Caco-2 (cell line): ENCODE data around the gene PDXDC1. TPM values are rescaled to one million over a fixed set of nuclear protein-coding genes. Genes with fewer than 3 reads are reported as not detected.
A peak's percentile ranks its signal among the peaks of the same experiment; 100 is the strongest.

ENCODE experiments used
- BruUV-seq: library from RNA; stranded (reverse); fragments of 400-500 nt; replicated peaks from 2 replicates; lab custom pipeline; 2021; lab: Mats Ljungman, UMichigan
- CTCF ChIA-PET: fragments of 300-600 bp; sonication (Branson Sonifier 250); formaldehyde crosslinking; loops from one replicate; lab custom pipeline; 2022; ENCODE audit warnings: antibody characterized with exemption; lab: Charles Lee
- POLR2A ChIA-PET: fragments of 300-600 bp; sonication (Branson Sonifier 250); formaldehyde crosslinking; loops from one replicate; lab custom pipeline; 2022; ENCODE audit warnings: antibody characterized with exemption; lab: Charles Lee
- DNase-seq, 2 experiments: peaks; one replicate each; pipeline versions ENCODE4 v3.0.0 to v3.0.0-alpha.2; 2020 to 2022
- H3K27me3 ChIP-seq: replicated peaks from 2 replicates; pipeline ENCODE4 v1.6.0; 2011; ENCODE audit warnings: low read length; ENCODE audit not compliant: control insufficient read depth, insufficient read depth
- H3K36me3 ChIP-seq: 2 replicates; pipeline ENCODE4 v1.5.1; 2011; ENCODE audit warnings: low read length; ENCODE audit not compliant: control insufficient read depth, insufficient read depth
- H3K4me1 ChIP-seq: fragments of 250-450 bp; sonication (Bioruptor Pico); 2 replicates; pipeline ENCODE4 v1.5.1; 2020; ENCODE audit warnings: mild to moderate bottlenecking
- H3K4me3 ChIP-seq: 2 replicates; pipeline ENCODE4 v1.5.1; 2011; ENCODE audit warnings: low read depth, mild to moderate bottlenecking, control low read depth, low read length
- H3K9me3 ChIP-seq: fragments of 250-450 bp; sonication (Bioruptor Pico); 2 replicates; pipeline ENCODE4 v1.5.1; 2020; ENCODE audit warnings: mild to moderate bottlenecking, moderate library complexity
- H3K27ac Mint-ChIP-seq: one replicate; pipeline ENCODE4 v1.8.0; 2022; ENCODE audit warnings: mixed read lengths; ENCODE audit not compliant: unreplicated experiment
- H3K27me3 Mint-ChIP-seq: one replicate; pipeline ENCODE4 v1.8.0; 2022; ENCODE audit warnings: mixed read lengths; ENCODE audit not compliant: insufficient read depth, unreplicated experiment
- H3K36me3 Mint-ChIP-seq: one replicate; pipeline ENCODE4 v1.8.0; 2022; ENCODE audit warnings: mild to moderate bottlenecking, mixed read lengths; ENCODE audit not compliant: insufficient read depth, unreplicated experiment
- H3K4me1 Mint-ChIP-seq: one replicate; pipeline ENCODE4 v1.8.0; 2022; ENCODE audit warnings: low read depth, mixed read lengths; ENCODE audit not compliant: unreplicated experiment
- H3K4me3 Mint-ChIP-seq: one replicate; pipeline ENCODE4 v1.8.0; 2022; ENCODE audit warnings: mild to moderate bottlenecking, moderate library complexity, mixed read lengths; ENCODE audit not compliant: unreplicated experiment
- H3K9me3 Mint-ChIP-seq: one replicate; pipeline ENCODE4 v1.8.0; 2022; ENCODE audit warnings: mixed read lengths; ENCODE audit not compliant: unreplicated experiment
- CTCF ChIP-seq, 2 experiments: fragments of 200-600 bp in 1 of 2; IDR thresholded peaks; 1 replicate in 1 of 2; 2 replicates in 1 of 2; pipeline versions ENCODE4 v1.5.1 to v1.8.0; 2011 to 2022; ENCODE audit warnings: antibody characterized with exemption in 1 of 2, control low read depth in 1 of 2, inconsistent platforms in 1 of 2, low read depth in 1 of 2, low read length in 1 of 2, mild to moderate bottlenecking in 1 of 2, moderate library complexity in 1 of 2; ENCODE audit not compliant: insufficient read depth in 1 of 2, severe bottlenecking in 1 of 2, unreplicated experiment in 1 of 2
- intact Hi-C: fragments of 100-400 bp; cut with micrococcal nuclease; formaldehyde crosslinking; loops from one replicate; pipeline ENCODE4 v1.10.0; 2022; ENCODE audit not compliant: unreplicated experiment
- total RNA-seq: library from RNA; stranded (reverse); gene quantifications from 2 replicates; pipeline ENCODE4 v1.2.3, GENCODE V29; 2022

The PDXDC1 gene
- total RNA-seq, 1 experiment from 2014 or later, result 139 TPM

GRCh38 chr16:15051387-15051951 lies 76.6 kb downstream of the PDXDC1 start:
- Histone ChIP-seq H3K4me3 (no peak overlapping the region), H3K4me1 (peaks cover 6% of the 10 kb centered on the region; the same call in 1 of the 2 replicates), H3K27me3 (no peaks in the 10 kb centered on the region), H3K9me3 (no peaks in the 10 kb centered on the region), H3K36me3 (no peaks in the 10 kb centered on the region)
- no peak for DNase-seq
- BruUV-seq, result no TSS peak
- Mint-ChIP-seq H3K9me3 (no peaks in the 10 kb centered on the region), H3K4me3 (no peak overlapping the region), H3K27ac (no peak overlapping the region), H3K36me3 (peaks cover 5% of the 10 kb centered on the region), H3K4me1 (peaks cover 6% of the 10 kb centered on the region), H3K27me3 (no peaks in the 10 kb centered on the region)
- CTCF ChIA-PET, result no interaction called here
- POLR2A ChIA-PET, result no interaction called here
- no peak for TF ChIP-seq CTCF (IDR thresholded peaks at IDR 0.05; ENCODE audit: insufficient read depth in 1 of 2, low read depth in 1 of 2, low read length in 1 of 2, severe bottlenecking in 1 of 2, unreplicated experiment in 1 of 2)
- intact Hi-C loops, result no loop called here

GRCh38 chr16:15052747-15053476 lies 78.1 kb downstream of the PDXDC1 start:
- intact Hi-C loops, result no loop called here
- no peaks in the 10 kb centered on the region for H3K27me3 Mint-ChIP-seq
- H3K27me3 ChIP-seq, result no peaks in the 10 kb centered on the region
- ChIA-PET POLR2A (no interaction called here), CTCF (no interaction called here)
- DNase-seq, result no peak
- H3K4me3 ChIP-seq, result no peak overlapping the region
- H3K36me3 Mint-ChIP-seq, result peaks cover 2% of the 10 kb centered on the region
- H3K9me3 ChIP-seq, result no peaks in the 10 kb centered on the region
- no peaks in the 10 kb centered on the region for H3K9me3 Mint-ChIP-seq
- no peak for TF ChIP-seq CTCF (IDR thresholded peaks at IDR 0.05; ENCODE audit: insufficient read depth in 1 of 2, low read depth in 1 of 2, low read length in 1 of 2, severe bottlenecking in 1 of 2, unreplicated experiment in 1 of 2)
- BruUV-seq, result no TSS peak
- no peaks in the 10 kb centered on the region for H3K36me3 ChIP-seq
- no peak overlapping the region for H3K27ac Mint-ChIP-seq
- H3K4me3 Mint-ChIP-seq, result no peak overlapping the region
- peaks cover 18% of the 10 kb centered on the region for H3K4me1 ChIP-seq
- H3K4me1 Mint-ChIP-seq, result peaks cover 17% of the 10 kb centered on the region

GRCh38 chr16:15053904-15054303 lies 79.1 kb downstream of the PDXDC1 start:
- H3K9me3 ChIP-seq, result no peaks in the 10 kb centered on the region
- Mint-ChIP-seq H3K4me1 (peaks cover 20% of the 10 kb centered on the region), H3K27ac (peak overlapping the region; percentile 15), H3K27me3 (no peaks in the 10 kb centered on the region), H3K9me3 (no peaks in the 10 kb centered on the region), H3K4me3 (peak overlapping the region; percentile 66), H3K36me3 (peaks cover 12% of the 10 kb centered on the region)
- no peaks in the 10 kb centered on the region for H3K36me3 ChIP-seq
- H3K4me1 ChIP-seq, result peaks cover 28% of the 10 kb centered on the region
- no peak for DNase-seq
- H3K4me3 ChIP-seq, result no peak overlapping the region
- ChIA-PET POLR2A (no interaction called here), CTCF (no interaction called here)
- no peaks in the 10 kb centered on the region for H3K27me3 ChIP-seq
- intact Hi-C loops, result no loop called here
- no TSS peak for BruUV-seq
- TF ChIP-seq CTCF (IDR thresholded peaks at IDR 0.05; ENCODE audit: insufficient read depth in 1 of 2, low read depth in 1 of 2, low read length in 1 of 2, severe bottlenecking in 1 of 2, unreplicated experiment in 1 of 2), result no peak
